HG03066 (cell line): ENCODE measurements around the gene NXPE2.

ENCODE experiments used
- ATAC-seq: cut with Tn5 transposase; IDR thresholded peaks from one replicate; pipeline ENCODE4 v1.9.1; 2021; ENCODE audit warnings: low read depth; ENCODE audit not compliant: unreplicated experiment

The NXPE2 gene

DNA sequence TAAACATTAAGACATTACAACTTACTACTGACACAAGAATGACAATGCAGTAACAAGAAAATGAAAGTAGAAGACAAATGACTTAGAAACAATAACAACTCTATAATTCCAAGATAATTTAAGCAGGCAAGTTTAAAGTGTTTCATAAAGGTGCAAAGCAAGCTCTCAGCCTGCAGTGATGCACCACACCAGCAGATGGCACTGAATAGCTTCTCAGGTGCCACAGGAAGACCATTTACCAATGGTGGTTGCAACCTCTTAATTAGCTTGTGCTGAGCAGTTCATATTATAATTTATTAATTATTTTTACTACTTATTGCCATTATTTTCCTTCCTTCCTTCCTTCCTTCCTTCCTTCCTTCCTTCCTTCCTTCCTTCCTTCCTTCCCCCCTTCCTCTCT is 60.6 kb downstream of the NXPE2 start:
- no peak for ATAC-seq

DNA sequence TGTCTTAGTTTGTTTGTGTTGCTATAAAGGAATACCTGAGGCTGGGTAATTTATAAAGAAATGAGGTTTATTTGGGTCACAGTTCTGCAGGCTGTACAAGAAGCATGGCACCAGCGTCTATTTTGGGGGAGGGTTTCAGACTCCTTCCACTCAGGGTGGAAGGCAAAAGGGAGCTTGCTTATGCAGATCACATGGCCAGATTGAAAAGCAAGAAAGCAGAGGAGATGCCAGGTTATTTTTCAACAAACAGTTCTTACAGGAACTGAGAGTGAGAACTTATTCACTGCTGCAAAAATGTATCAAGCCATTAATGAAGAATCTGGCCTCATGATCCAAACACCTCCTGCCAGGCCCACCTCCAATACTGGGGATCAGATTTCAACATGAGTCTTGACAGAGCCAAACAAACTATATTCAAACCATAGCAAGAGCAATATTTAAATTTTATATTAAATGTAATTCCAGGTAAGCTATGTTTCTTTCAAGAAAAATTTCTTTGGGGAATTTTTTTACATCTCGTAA is 66.9 kb downstream of the NXPE2 start:
- no peak for ATAC-seq

DNA sequence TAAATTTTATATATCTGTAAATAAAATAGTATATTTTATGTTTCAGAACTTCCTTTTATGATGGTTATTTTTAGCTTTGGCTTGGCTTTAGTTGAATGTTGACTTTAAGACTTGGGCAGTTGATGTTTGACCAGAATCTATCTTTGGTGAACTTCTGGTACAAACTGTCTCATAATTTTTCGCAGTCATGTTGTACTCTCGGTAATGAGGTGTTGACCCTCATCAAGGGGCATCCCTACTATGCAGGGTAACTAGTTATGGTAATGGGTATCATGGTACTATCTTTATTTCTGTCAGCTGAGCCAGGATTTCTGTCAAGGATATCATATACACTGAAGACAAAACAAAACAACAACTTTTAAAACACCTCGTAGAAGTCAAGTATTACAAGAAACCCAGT is 67.7 kb downstream of the NXPE2 start:
- ATAC-seq = no peak
